Stimulated activated CD4-positive, alpha-beta T cell treated with anti-CD3 and anti-CD28 coated beads, Interleukin-4, amount 100 ng/mL, for 48 hours (primary cell): ENCODE data around the gene ELANE.
"Not testable (repeated sequence)": the region's sequence is repeated elsewhere in the genome, so short reads cannot be mapped to it uniquely, and the experiment has no call there.

ENCODE experiments used
- DNase-seq, 2 donors: peaks; one replicate each; pipeline ENCODE4 v3.0.0-alpha.2; 2020; ENCODE audit warnings: low read depth in 2 of 2

Gene ELANE

DNA sequence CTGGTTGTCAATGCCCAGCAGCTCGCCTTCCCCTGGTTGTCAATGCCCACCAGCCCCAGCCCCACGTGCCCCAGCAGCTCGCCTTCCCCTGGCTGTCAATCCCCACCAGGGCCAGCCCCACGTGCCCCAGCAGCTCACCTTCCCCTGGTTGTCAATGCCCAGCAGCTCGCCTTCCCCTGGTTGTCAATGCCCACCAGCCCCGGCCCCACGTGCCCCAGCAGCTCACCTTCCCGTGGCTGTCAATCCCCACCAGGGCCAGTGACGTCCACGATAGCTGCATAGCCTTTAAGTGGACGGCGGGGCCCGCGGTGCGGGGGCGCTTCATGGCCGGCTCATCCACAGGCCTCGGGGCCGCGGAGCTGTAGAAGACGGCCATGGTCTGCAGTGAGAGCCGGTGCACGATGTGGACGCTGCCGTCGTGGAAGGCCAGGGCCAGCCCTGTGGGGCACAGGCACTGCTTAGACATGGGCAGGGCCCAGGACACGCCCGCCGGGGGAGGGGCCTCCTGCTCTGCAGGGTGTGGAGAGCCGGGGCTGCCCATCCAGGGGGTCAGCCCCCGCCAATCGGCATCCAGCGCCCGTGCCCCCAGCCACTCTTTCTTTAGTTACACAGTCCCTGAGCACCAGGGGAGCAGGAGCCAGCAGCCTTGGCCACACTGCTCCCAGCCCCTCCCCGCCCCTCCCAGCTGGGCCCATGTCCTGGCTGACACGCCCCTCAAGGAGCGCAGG is 27.8 kb downstream of the ELANE start:
- no peak for DNase-seq

GRCh38 chr19:881385-882071 is 29.4 kb downstream of the ELANE start:
- DNase-seq: no peak

DNA sequence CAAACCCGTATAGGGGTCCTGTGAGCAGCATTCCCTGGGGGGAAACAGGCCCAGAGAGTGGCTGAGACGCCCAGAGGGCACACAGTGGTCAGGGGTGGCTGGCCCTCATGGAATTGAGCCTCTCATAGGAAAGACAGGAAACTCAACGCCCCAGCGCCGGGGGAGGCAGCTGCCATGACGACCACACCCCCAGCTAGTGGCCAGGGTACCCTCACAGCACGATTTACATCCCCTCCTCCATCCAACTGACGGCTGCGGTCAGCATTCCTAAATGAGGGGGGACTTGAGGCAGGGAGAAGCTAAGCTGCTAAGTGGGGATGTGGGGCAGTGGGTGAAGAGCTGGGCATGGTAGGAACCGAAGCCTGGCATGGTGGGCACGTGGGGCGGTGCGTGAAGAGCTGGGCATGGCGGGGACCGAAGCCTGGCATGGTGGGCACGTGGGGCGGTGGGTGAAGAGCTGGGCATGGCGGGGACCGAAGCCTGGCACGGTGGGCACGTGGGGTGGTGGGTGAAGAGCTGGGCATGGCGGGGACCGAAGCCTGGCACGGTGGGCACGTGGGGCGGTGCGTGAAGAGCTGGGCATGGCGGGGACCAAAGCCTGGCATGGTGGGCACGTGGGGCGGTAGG is 30.9 kb downstream of the ELANE start:
- DNase-seq: no peak

GRCh38 chr19:883661-884211 is 31.6 kb downstream of the ELANE start:
- DNase-seq: no peak

DNA sequence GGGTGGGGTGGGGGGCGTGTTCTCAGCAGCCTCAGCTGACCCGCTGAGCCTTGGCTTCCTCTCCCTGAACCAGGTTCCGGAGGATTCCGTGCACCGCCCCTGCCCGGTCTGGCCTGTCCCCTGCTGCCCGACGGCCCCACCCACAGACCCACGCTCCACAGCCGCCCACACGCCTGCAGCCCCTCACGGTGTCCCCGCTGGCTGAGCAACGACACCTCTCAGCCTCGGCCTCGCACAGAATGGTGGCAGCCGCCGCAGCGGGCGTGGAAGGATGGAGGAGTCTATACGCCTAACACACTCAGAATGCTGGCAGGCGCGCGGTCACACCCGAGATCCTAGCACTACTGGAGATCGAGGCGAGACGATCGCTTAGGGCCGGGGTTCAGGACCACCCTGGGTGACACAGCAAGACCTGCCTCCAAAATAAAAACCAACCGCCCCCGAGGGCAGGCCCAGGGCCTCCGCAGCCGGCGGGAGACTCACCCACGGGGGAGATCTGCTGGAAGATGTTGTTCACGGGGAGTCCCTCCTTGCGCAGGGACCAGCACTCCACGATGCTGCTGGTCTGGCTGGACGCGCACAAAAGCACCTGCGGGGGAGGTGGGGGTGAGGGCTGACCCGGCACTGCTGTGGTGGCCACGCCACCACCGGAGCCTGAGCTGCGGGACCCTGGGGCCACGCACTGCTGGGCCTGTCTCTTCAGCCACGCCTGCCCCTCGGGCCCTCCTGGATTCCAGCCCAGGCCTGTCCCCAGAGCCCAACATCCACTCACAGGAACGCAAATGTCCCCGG is 32.5 kb downstream of the ELANE start:
- no peak for DNase-seq

DNA sequence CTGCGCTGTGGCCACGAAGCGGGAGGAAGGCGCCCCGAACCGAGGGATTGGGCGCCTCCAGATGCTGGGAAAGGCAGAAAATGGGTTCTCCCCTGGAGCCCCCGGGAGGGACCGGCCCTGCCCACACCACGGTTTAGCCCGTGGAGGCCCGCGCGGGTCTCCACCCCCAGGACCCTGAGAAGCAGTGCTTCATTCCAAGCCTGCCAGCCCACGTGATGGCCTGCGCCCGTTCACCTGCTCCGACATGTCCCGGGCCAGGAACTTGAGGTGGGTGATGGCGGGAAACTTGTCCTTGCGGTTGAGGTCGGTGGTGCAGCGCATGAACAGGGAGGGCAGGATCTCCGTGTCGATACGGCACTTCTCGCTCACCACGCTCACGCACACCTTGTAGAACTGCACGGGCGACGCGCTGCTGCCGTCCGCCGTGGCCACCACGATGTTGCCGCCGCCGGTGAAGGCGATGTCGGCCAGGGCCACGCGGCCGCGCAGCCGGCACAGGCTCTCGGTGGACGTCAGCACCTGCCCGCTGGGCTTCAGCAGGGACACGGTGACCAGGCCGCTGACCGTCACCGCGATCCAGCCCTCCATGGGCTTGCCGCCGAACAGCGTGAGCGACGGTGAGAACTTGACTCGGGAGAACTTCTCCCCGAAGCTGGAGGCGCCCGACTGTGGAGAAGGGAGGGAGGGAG is 33.6 kb downstream of the ELANE start:
- DNase-seq: no peak

GRCh38 chr19:887072-887471 is 35.0 kb downstream of the ELANE start:
- DNase-seq: no peak

DNA sequence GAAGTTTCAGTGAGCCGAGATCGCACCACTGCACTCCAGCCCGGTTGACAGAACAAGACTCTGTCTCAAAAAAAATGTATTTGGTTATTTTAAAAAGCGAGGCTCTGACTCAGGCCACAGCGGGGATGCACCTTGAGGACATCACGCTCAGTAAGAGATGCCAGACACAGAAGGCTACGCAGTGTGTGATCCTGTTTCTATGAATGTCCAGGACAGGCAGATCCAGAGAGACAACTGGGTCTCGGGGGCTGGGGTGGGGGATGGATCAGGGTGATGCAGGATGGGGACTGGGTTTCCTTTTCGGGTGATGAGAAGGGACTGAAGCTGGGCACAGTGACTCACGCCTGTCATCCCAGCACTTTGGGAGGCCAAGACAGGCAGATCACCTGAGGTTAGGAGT is 35.5 kb downstream of the ELANE start:
- no peak for DNase-seq

GRCh38 chr19:888581-889385 is 36.7 kb downstream of the ELANE start:
- no peak for DNase-seq

GRCh38 chr19:889662-890295 is 37.7 kb downstream of the ELANE start:
- no peak for DNase-seq

- DNase-seq: no peak
These were observed 38.7 kb downstream of the ELANE start for GRCh38 chr19:890831-891230.

DNA sequence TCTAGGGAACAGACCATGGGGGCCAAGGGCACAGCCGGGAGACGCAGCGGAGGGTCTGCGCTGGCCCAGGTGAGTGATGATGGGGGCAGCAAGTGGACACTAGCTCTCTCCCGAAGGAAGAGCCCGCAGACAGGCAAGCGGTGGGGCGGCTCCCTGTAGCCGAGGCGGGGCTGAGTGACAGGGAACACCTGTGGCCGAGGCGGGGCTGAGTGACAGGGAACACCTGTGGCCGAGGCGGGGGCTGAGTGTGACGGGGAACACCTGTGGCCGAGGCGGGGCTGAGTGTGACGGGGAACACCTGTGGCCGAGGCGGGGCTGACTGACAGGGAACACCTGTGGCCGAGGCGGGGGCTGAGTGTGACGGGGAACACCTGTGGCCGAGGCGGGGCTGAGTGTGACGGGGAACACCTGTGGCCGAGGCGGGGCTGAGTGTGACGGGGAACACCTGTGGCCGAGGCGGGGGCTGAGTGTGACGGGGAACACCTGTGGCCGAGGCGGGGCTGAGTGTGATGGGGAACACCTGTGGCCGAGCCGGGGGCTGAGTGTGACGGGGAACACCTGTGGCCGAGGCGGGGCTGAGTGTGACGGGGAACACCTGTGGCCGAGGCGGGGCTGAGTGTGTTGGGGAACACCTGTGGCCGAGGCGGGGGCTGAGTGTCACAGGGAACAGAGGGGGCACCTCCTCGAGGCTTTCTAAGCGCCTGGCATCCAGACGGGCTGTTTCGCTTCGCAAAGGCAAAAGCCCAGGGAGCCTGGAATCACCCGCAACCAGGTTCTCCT is 39.5 kb downstream of the ELANE start:
- DNase-seq: not testable (repeated sequence)

- no peak for DNase-seq
These were observed 40.3 kb downstream of the ELANE start for GRCh38 chr19:892243-892893.

- DNase-seq: peak; percentile 79 to 85
These were observed 41.0 kb downstream of the ELANE start, which contains the start of the genes MED16 and RNU6-9 for GRCh38 chr19:892894-893689. TSS of gene MED16 (minus strand) at chr19:893187. CDS start at chr19:891131, 2,056 bp downstream. TSS of gene RNU6-9 (plus strand) at chr19:893484.

DNA sequence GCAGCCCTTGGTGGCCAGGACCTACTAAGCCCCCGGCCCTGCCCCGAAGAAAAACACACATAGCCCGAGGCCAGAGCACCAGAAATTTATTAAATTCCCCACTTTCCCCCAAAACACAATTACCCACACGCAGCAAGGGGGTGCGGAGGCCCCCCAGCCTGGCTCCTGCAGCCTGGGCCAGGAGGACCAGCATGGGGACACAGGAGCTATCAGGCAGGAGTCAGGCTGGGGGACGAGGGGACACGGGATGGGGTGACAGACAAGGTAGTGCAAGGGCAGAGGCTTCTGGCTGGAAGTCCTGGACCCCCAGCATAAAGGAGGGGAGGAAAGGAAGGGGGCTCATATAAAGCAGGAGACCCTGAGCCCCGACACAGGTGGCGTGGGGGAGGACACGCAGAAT is 44.3 kb downstream of the ELANE start:
- DNase-seq: no peak

- no peak for DNase-seq
These were observed 44.9 kb downstream of the ELANE start for GRCh38 chr19:896999-897398.

- DNase-seq: no peak
These were observed 45.4 kb downstream of the ELANE start for GRCh38 chr19:897442-898039.
